ENCODE data around the gene G6PC3. TPM values are rescaled to one million over a fixed set of nuclear protein-coding genes. Genes with fewer than 3 reads are reported as not detected.
"Not testable (repeated sequence)": the region's sequence is repeated elsewhere in the genome, so short reads cannot be mapped to it uniquely, and the experiment has no call there.

Gene G6PC3
- total and polyA plus RNA-seq, 7 donors = 8.4 to 45.5 (median 25.7) TPM

- peaks cover 0 to 13% (median 5%) of the 10 kb centered on the region in 4 donors for H3K36me3 ChIP-seq
- no peak for DNase-seq
- WGBS, 2 donors = 25 to 61% methylated on average over 6 of the region's 6 CpGs
- no peaks in the 10 kb centered on the region for H3K27me3 ChIP-seq
- no peak overlapping the region for H3K27ac ChIP-seq
- no peak overlapping the region for H3K4me3 ChIP-seq
- intact Hi-C loops (cut with DNase I) = no loop called here
- no peaks in the 10 kb centered on the region for H3K9me3 ChIP-seq
- H3K4me1 ChIP-seq = no peaks in the 10 kb centered on the region
- TF ChIP-seq POLR2AphosphoS5 (IDR thresholded peaks at IDR 0.05) (no peak), POLR2A (IDR thresholded peaks at IDR 0.05) (no peak), EP300 (IDR thresholded peaks at IDR 0.05) (no peak), CTCF (IDR thresholded peaks at IDR 0.05) (no peak)
Measured at GRCh38 chr17:44024271-44024663, 46.3 kb upstream of the G6PC3 start.

- no peaks in the 10 kb centered on the region for H3K4me1 ChIP-seq
- H3K9me3 ChIP-seq = no peaks in the 10 kb centered on the region
- H3K4me3 ChIP-seq = no peak overlapping the region
- DNase-seq = no peak
- peaks cover 0 to 13% (median 5%) of the 10 kb centered on the region in 4 donors for H3K36me3 ChIP-seq
- intact Hi-C loops (cut with DNase I) = no loop called here
- no peaks in the 10 kb centered on the region for H3K27me3 ChIP-seq
- TF ChIP-seq POLR2AphosphoS5 (IDR thresholded peaks at IDR 0.05) (no peak), POLR2A (IDR thresholded peaks at IDR 0.05) (no peak), CTCF (IDR thresholded peaks at IDR 0.05) (no peak)
- WGBS, 2 donors = 82 to 94% methylated on average over 4 of the region's 4 CpGs
- no peak overlapping the region for H3K27ac ChIP-seq
Measured at GRCh38 chr17:44024853-44025252, 45.7 kb upstream of the G6PC3 start.

GRCh38 chr17:44029736-44030135 lies 40.8 kb upstream of the G6PC3 start:
- Histone ChIP-seq H3K4me1 (no peaks in the 10 kb centered on the region), H3K36me3 (peaks cover 0 to 36% (median 11%) of the 10 kb centered on the region in 4 donors), H3K9me3 (no peaks in the 10 kb centered on the region), H3K27me3 (no peaks in the 10 kb centered on the region), H3K27ac (no peak overlapping the region), H3K4me3 (no peak overlapping the region)
- no peak for DNase-seq
- intact Hi-C loops (cut with DNase I) = no loop called here
- 89 to 91% methylated on average over 5 of the region's 5 CpGs for WGBS, 2 donors
- TF ChIP-seq POLR2A (IDR thresholded peaks at IDR 0.05) (no peak), POLR2AphosphoS5 (IDR thresholded peaks at IDR 0.05) (no peak), CTCF (IDR thresholded peaks at IDR 0.05) (no peak)

- Histone ChIP-seq H3K4me3 (no peak overlapping the region), H3K4me1 (no peaks in the 10 kb centered on the region), H3K9me3 (no peaks in the 10 kb centered on the region), H3K27ac (no peak overlapping the region), H3K36me3 (peaks cover 0 to 36% (median 11%) of the 10 kb centered on the region in 4 donors), H3K27me3 (no peaks in the 10 kb centered on the region)
- no peak for TF ChIP-seq POLR2A (IDR thresholded peaks at IDR 0.05)
- no peak for TF ChIP-seq CTCF (IDR thresholded peaks at IDR 0.05)
- no peak for DNase-seq
- intact Hi-C loops (cut with DNase I) = no loop called here
- 88 to 93% methylated on average over 3 of the region's 3 CpGs for WGBS, 2 donors
Measured at GRCh38 chr17:44030482-44030881, 40.1 kb upstream of the G6PC3 start.

- WGBS, 2 donors = 80 to 86% methylated on average over 3 of the region's 3 CpGs
- peaks cover 0 to 8% (median 0%) of the 10 kb centered on the region in 4 donors for H3K4me1 ChIP-seq
- no peak for DNase-seq
- H3K4me3 ChIP-seq = no peak overlapping the region
- no peak for TF ChIP-seq EP300 (IDR thresholded peaks at IDR 0.05)
- no peak for TF ChIP-seq POLR2A (IDR thresholded peaks at IDR 0.05)
- TF ChIP-seq POLR2AphosphoS5 (IDR thresholded peaks at IDR 0.05) = no peak
- TF ChIP-seq CTCF (IDR thresholded peaks at IDR 0.05) = no peak
- H3K27me3 ChIP-seq = no peaks in the 10 kb centered on the region
- H3K36me3 ChIP-seq = peaks cover 0 to 62% (median 27%) of the 10 kb centered on the region in 4 donors
- no peaks in the 10 kb centered on the region for H3K9me3 ChIP-seq
- no peak overlapping the region for H3K27ac ChIP-seq
- intact Hi-C loops (cut with DNase I) = no loop called here
Measured at GRCh38 chr17:44033861-44034408, 36.6 kb upstream of the G6PC3 start.

- intact Hi-C loops (cut with DNase I); H3K4me3 ChIP-seq; H3K9me3 ChIP-seq; DNase-seq; H3K27me3 ChIP-seq; H3K27ac ChIP-seq: not testable (repeated sequence)
- WGBS, 2 donors = no CpG with 5 or more reads among the region's 3 CpGs
- peaks cover 0 to 11% (median 2%) of the 10 kb centered on the region in 4 donors for H3K4me1 ChIP-seq
- peaks cover 0 to 64% (median 27%) of the 10 kb centered on the region in 4 donors for H3K36me3 ChIP-seq
Measured at GRCh38 chr17:44034688-44035087, 35.8 kb upstream of the G6PC3 start.

All from sigmoid colon (tissue), 7 donors.